HK-2 (cell line): ENCODE data around the gene NMU.
"Not testable (repeated sequence)": the region's sequence is repeated elsewhere in the genome, so short reads cannot be mapped to it uniquely, and the experiment has no call there.

Source experiments
- DNase-seq: peaks from one replicate; pipeline ENCODE4 v3.0.0-alpha.2; 2018; ENCODE audit not compliant: unreplicated experiment

The NMU gene

GRCh38 chr4:55560096-55560495, 76.0 kb downstream of the NMU start:
- no peak for DNase-seq

- no peak for DNase-seq
Measured at GRCh38 chr4:55554453-55555030, 81.6 kb downstream of the NMU start.

- no peak for DNase-seq
Measured at GRCh38 chr4:55553441-55554201, 82.5 kb downstream of the NMU start.

GRCh38 chr4:55551964-55552363, 84.1 kb downstream of the NMU start:
- not testable (repeated sequence) for DNase-seq

- no peak for DNase-seq
Measured at GRCh38 chr4:55549888-55550287, 86.2 kb downstream of the NMU start.

GRCh38 chr4:55547918-55548317, 88.2 kb downstream of the NMU start:
- DNase-seq, result no peak

GRCh38 chr4:55547466-55547770, 88.7 kb downstream of the NMU start:
- DNase-seq, result no peak

- peak; percentile 88 for DNase-seq
Measured at GRCh38 chr4:55546756-55547465, 89.2 kb downstream of the NMU start, which contains the start of gene CLOCK. Gene CLOCK (minus strand): TSS chr4:55546909. CDS start chr4:55482785, 64,124 bp downstream.

GRCh38 chr4:55546506-55546755, 89.7 kb downstream of the NMU start:
- DNase-seq, result peak; percentile 81

- DNase-seq, result peak; percentile 72
Measured at GRCh38 chr4:55545641-55546505, 90.2 kb downstream of the NMU start.
